Thoracic aorta (tissue), 2 donors: ENCODE measurements around the gene THEM5. TPM values are rescaled to one million over a fixed set of nuclear protein-coding genes. Genes with fewer than 3 reads are reported as not detected.

Experiments
- ATAC-seq: fragments of 150-250 bp; one replicate; pipeline ENCODE4 v1.8.0; 2017; ENCODE audit warnings: low read depth; ENCODE audit not compliant: insufficient number of reproducible peaks, low FRiP score
- DNase-seq: peaks from one replicate; pipeline ENCODE4 v3.0.0-alpha.2; 2020; ENCODE audit warnings: low spot score
- H3K27ac ChIP-seq, 2 donors: fragments of 200-600 bp; sonication (generic); 1 replicate in 1 of 2; 2 replicates in 1 of 2; pipeline ENCODE4 v1.5.1; 2016; ENCODE audit warnings: mild to moderate bottlenecking in 2 of 2, moderate library complexity in 2 of 2
- H3K27me3 ChIP-seq: fragments of 200-600 bp; sonication (generic); replicated peaks from 2 replicates; pipeline ENCODE4 v1.6.0; 2016; ENCODE audit warnings: mild to moderate bottlenecking; ENCODE audit not compliant: insufficient read depth
- H3K36me3 ChIP-seq: fragments of 200-600 bp; sonication (generic); one replicate; pipeline ENCODE4 v1.5.1; 2016
- H3K4me1 ChIP-seq, 2 donors: fragments of 200-600 bp; sonication (generic); 1 replicate in 1 of 2; 2 replicates in 1 of 2; pipeline versions ENCODE4 v1.5.1 to v1.6.0; 2016; ENCODE audit warnings: low read depth in 2 of 2, mild to moderate bottlenecking in 1 of 2; ENCODE audit not compliant: control insufficient read depth in 1 of 2
- H3K4me3 ChIP-seq: fragments of 200-600 bp; sonication (generic); 2 replicates; pipeline ENCODE4 v1.5.1; 2016; ENCODE audit warnings: mild to moderate bottlenecking
- H3K9me3 ChIP-seq: fragments of 200-600 bp; sonication (generic); 2 replicates; pipeline ENCODE4 v1.5.1; 2016
- CTCF ChIP-seq: fragments of 200-600 bp; sonication (generic); IDR thresholded peaks from one replicate; pipeline ENCODE4 v1.5.1; 2019; ENCODE audit warnings: antibody characterized with exemption
- total RNA-seq, 2 donors: library from RNA; depleted of rRNA; stranded (reverse); fragments of >200 nt; gene quantifications; one replicate each; pipeline versions ENCODE4 v1.1.0 to v1.2.3, GENCODE V29; 2016

Gene THEM5
- total RNA-seq, 2 donors from 2014 or later, result not detected

GRCh38 chr1:151805066-151805820 lies 48.3 kb downstream of the THEM5 start, which contains the start of gene LINGO4:
Gene LINGO4 (minus strand): TSS chr1:151805419. CDS start chr1:151802704, 2,715 bp downstream.
- Histone ChIP-seq H3K27me3 (no peaks in the 10 kb centered on the region), H3K9me3 (no peaks in the 10 kb centered on the region), H3K4me3 (no peak within 1 kb of the TSS), H3K4me1 (no peaks in the 10 kb centered on the region), H3K27ac (no peak within 1 kb of the TSS), H3K36me3 (no peaks in the 10 kb centered on the region)
- no peak for TF ChIP-seq CTCF
- DNase-seq, result no peak
- ATAC-seq, result no peak

- Histone ChIP-seq H3K27ac (no peak overlapping the region), H3K4me3 (no peak overlapping the region), H3K9me3 (no peaks in the 10 kb centered on the region), H3K27me3 (no peaks in the 10 kb centered on the region), H3K4me1 (no peaks in the 10 kb centered on the region), H3K36me3 (no peaks in the 10 kb centered on the region)
- DNase-seq (no peak), ATAC-seq (no peak)
- TF ChIP-seq CTCF, result no peak
Observed at GRCh38 chr1:151803915-151804314, 49.6 kb downstream of the THEM5 start.

GRCh38 chr1:151803164-151803563 lies 50.3 kb downstream of the THEM5 start:
- Histone ChIP-seq H3K4me1 (no peaks in the 10 kb centered on the region), H3K4me3 (no peak overlapping the region), H3K36me3 (no peaks in the 10 kb centered on the region), H3K9me3 (no peaks in the 10 kb centered on the region), H3K27me3 (no peaks in the 10 kb centered on the region), H3K27ac (no peak overlapping the region)
- ATAC-seq, result no peak
- no peak for TF ChIP-seq CTCF
- DNase-seq, result no peak

GRCh38 chr1:151802372-151802771 lies 51.1 kb downstream of the THEM5 start:
- Histone ChIP-seq H3K4me1 (no peaks in the 10 kb centered on the region), H3K36me3 (no peaks in the 10 kb centered on the region), H3K4me3 (no peak overlapping the region), H3K27ac (no peak overlapping the region), H3K9me3 (no peaks in the 10 kb centered on the region), H3K27me3 (no peaks in the 10 kb centered on the region)
- ATAC-seq, result no peak
- TF ChIP-seq CTCF, result no peak
- no peak for DNase-seq

- Histone ChIP-seq H3K4me1 (no peaks in the 10 kb centered on the region), H3K4me3 (no peak overlapping the region), H3K9me3 (no peaks in the 10 kb centered on the region), H3K36me3 (no peaks in the 10 kb centered on the region), H3K27ac (no peak overlapping the region), H3K27me3 (no peaks in the 10 kb centered on the region)
- ATAC-seq (no peak), DNase-seq (no peak)
- TF ChIP-seq CTCF, result no peak
Observed at GRCh38 chr1:151801846-151802245, 51.7 kb downstream of the THEM5 start.
